NCI-H82 treated with DMSO at 0.1 percent for 48 hours (cell line): ENCODE measurements around the gene PDP2.
"Not testable (repeated sequence)": the region's sequence is repeated elsewhere in the genome, so short reads cannot be mapped to it uniquely, and the experiment has no call there.

Experiments
- DNase-seq: peaks from one replicate; lab custom pipeline; 2025; ENCODE audit not compliant: unreplicated experiment; lab: John Stamatoyannopoulos, UW

Gene PDP2

GRCh38 chr16:66919569-66920298 lies 39.4 kb downstream of the PDP2 start:
- DNase-seq, result peak; percentile 15

GRCh38 chr16:66920299-66920590 lies 39.9 kb downstream of the PDP2 start:
- DNase-seq, result no peak

- DNase-seq, result no peak
These were observed 40.8 kb downstream of the PDP2 start for GRCh38 chr16:66920924-66921680.

- no peak for DNase-seq
These were observed 41.6 kb downstream of the PDP2 start for GRCh38 chr16:66921729-66922450.

- DNase-seq, result peak; percentile 64
These were observed 43.0 kb downstream of the PDP2 start for GRCh38 chr16:66923247-66923731.

- no peak for DNase-seq
These were observed 43.6 kb downstream of the PDP2 start for GRCh38 chr16:66923866-66924265.

GRCh38 chr16:66924527-66925321 lies 44.4 kb downstream of the PDP2 start:
- DNase-seq, result no peak

GRCh38 chr16:66925322-66925840 lies 45.1 kb downstream of the PDP2 start, which contains the start of gene RRAD:
RRAD (minus strand) TSS chr16:66925535; CDS start chr16:66925179, 356 bp downstream.
- DNase-seq, result no peak

- DNase-seq, result no peak
These were observed 46.0 kb downstream of the PDP2 start for GRCh38 chr16:66926171-66926947.

GRCh38 chr16:66926961-66927436 lies 46.7 kb downstream of the PDP2 start:
- DNase-seq, result no peak

- DNase-seq, result no peak
These were observed 47.8 kb downstream of the PDP2 start for GRCh38 chr16:66927918-66928649.

- no peak for DNase-seq
These were observed 48.5 kb downstream of the PDP2 start for GRCh38 chr16:66928702-66929388.

- DNase-seq, result peak; percentile 22
These were observed 49.9 kb downstream of the PDP2 start for GRCh38 chr16:66930189-66930588.

- DNase-seq, result no peak
These were observed 51.4 kb downstream of the PDP2 start for GRCh38 chr16:66931665-66932064.

- DNase-seq, result no peak
These were observed 51.8 kb downstream of the PDP2 start for GRCh38 chr16:66932076-66932475.

- no peak for DNase-seq
These were observed 53.4 kb downstream of the PDP2 start for GRCh38 chr16:66933776-66934137.

GRCh38 chr16:66934138-66934838 lies 54.0 kb downstream of the PDP2 start, which contains the start of gene CIAO2B:
CIAO2B (minus strand) TSS chr16:66934402; CDS start chr16:66934364, 38 bp downstream.
- DNase-seq, result peak; percentile 19

GRCh38 chr16:66934839-66935313 lies 54.6 kb downstream of the PDP2 start:
- DNase-seq, result not testable (repeated sequence)
